Measurements from ENCODE around the gene HFE. TPM values are rescaled to one million over a fixed set of nuclear protein-coding genes. Genes with fewer than 3 reads are reported as not detected.

HFE gene
- total and polyA plus RNA-seq, 10 of the 15 experiments (the other 5 are each of a cell fraction or from before 2014, with no cell fraction given): 0.52 to 5.9 (median 1.7) TPM

GRCh38 chr6:26092443-26092842 lies 5.2 kb downstream of the HFE start (continued):
- TF ChIP-seq ATF2 (IDR thresholded peaks at IDR 0.05; ENCODE audit: low read length) (no peak), CEBPZ (IDR thresholded peaks at IDR 0.05; ENCODE audit: low read depth, low read length) (no peak), NR2C2 (IDR thresholded peaks at IDR 0.05; ENCODE audit: borderline replicate concordance, control insufficient read depth, insufficient read length, low read depth) (no peak), TAF1 (IDR thresholded peaks at IDR 0.05; ENCODE audit: borderline replicate concordance, low read depth, low read length) (no peak), NR2C1 (IDR thresholded peaks at IDR 0.05) (no peak), NFYB (IDR thresholded peaks at IDR 0.05; ENCODE audit: insufficient read depth, low read depth, low read length) (no peak), KLF5 (IDR thresholded peaks at IDR 0.05; ENCODE audit: partially characterized antibody) (no peak), CHD2 (IDR thresholded peaks at IDR 0.05; ENCODE audit: borderline replicate concordance, low read depth, low read length) (no peak), RELB (IDR thresholded peaks at IDR 0.05; ENCODE audit: low read depth) (peak; percentile 53; the same call in 1 of the 2 replicates), SMAD1 (IDR thresholded peaks at IDR 0.05; ENCODE audit: low read depth, partially characterized antibody) (no peak), GABPA (IDR thresholded peaks at IDR 0.05; ENCODE audit: low read depth) (no peak), JUNB (IDR thresholded peaks at IDR 0.05) (no peak), WRNIP1 (IDR thresholded peaks at IDR 0.05; ENCODE audit: borderline replicate concordance, low read depth, low read length) (no peak), USF1 (IDR thresholded peaks at IDR 0.05; ENCODE audit: borderline replicate concordance, extremely low read length, insufficient read depth, low read depth, low read length) (no peak), IRF3 (IDR thresholded peaks at IDR 0.05) (no peak), MYB (IDR thresholded peaks at IDR 0.05; ENCODE audit: borderline replicate concordance, low read depth, low read length) (no peak), ATF7 (IDR thresholded peaks at IDR 0.05; ENCODE audit: low read depth) (no peak), ZNF274 (IDR thresholded peaks at IDR 0.05; ENCODE audit: insufficient read depth, insufficient read length) (no peak), JUND (IDR thresholded peaks at IDR 0.05; ENCODE audit: low read depth, low read length) (no peak), ASH2L (IDR thresholded peaks at IDR 0.05; ENCODE audit: borderline replicate concordance, low read depth) (no peak), ZSCAN29 (IDR thresholded peaks at IDR 0.05) (no peak), PKNOX1 (IDR thresholded peaks at IDR 0.05) (no peak), TARDBP (IDR thresholded peaks at IDR 0.05; ENCODE audit: borderline replicate concordance) (no peak)

Measured in GM12878 (cell line).